ENCODE data around the gene ASTN1.

ASTN1 gene

DNA sequence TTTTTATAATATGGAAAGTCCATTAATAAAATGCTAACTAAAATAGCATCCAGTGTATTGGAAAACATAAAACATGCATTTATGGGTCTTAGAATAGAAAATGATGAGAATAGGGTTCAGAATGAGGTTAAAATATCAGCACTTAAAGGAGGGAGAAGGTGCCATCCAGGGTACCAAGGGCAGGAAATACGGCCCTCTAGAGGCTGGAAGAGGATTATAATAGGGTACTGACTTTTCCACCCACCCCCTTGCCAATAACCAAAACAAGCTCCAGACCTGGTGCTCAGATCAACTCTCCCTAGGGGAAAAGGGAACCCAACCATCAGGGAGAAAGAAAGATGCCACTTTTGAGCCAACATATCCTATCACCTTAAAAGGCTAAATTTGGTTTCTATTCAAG, 26.7 kb downstream of the ASTN1 start:
- H3K9me3 ChIP-seq (replicated peaks in 1 of 2; ENCODE audit: control insufficient read depth in 2 of 2, insufficient read depth in 1 of 2, low read depth in 1 of 2, low read length in 2 of 2): no peaks in the 10 kb centered on the region
- H3K4me1 ChIP-seq (ENCODE audit: control insufficient read depth in 2 of 2, insufficient read depth in 1 of 2, low read depth in 1 of 2, low read length in 2 of 2): peaks cover 0 to under 1% of the 10 kb centered on the region in 2 donors
- no peaks in the 10 kb centered on the region for H3K36me3 ChIP-seq (replicated peaks in 1 of 2; ENCODE audit: control insufficient read depth in 2 of 2, insufficient read depth in 2 of 2, low read length in 2 of 2)
- H3K18ac ChIP-seq (ENCODE audit: low read length): no peak overlapping the region
- H2AK5ac ChIP-seq (ENCODE audit: low read depth, low read length): no peak overlapping the region
- H3K79me1 ChIP-seq (ENCODE audit: low read depth, low read length): no peaks in the 10 kb centered on the region
- H2BK15ac ChIP-seq (ENCODE audit: low read length): no peak overlapping the region
- no peak overlapping the region for H3K4me3 ChIP-seq (ENCODE audit: low read length in 2 of 2)
- H3K23ac ChIP-seq (ENCODE audit: low read depth, low read length, poor library complexity): no peak overlapping the region
- no peak for DNase-seq (ENCODE audit: low spot score)
- no peak overlapping the region for H3K9ac ChIP-seq (ENCODE audit: low read depth, low read length, poor library complexity)
- WGBS, 2 donors (ENCODE audit: extremely low coverage in 2 of 2, insufficient read length in 2 of 2, insufficient replicate concordance in 1 of 2): no CpG with 5 or more reads among the region's 1 CpG
- H4K91ac ChIP-seq (ENCODE audit: low read depth, low read length, poor library complexity): no peak overlapping the region
- no peak overlapping the region for H2AFZ ChIP-seq (ENCODE audit: low read length)
- H2BK120ac ChIP-seq (ENCODE audit: low read depth, low read length): no peak overlapping the region
- no peak overlapping the region for H2BK5ac ChIP-seq (ENCODE audit: low read length)
- no peak overlapping the region for H3K14ac ChIP-seq (ENCODE audit: low read length)
- no peak overlapping the region for H2BK12ac ChIP-seq (ENCODE audit: low read length)
- H3K27me3 ChIP-seq (ENCODE audit: control insufficient read depth in 3 of 3, insufficient read depth in 3 of 3, low read depth in 1 of 3, low read length in 3 of 3): no peaks in the 10 kb centered on the region
- no peak overlapping the region for H3K4me2 ChIP-seq (ENCODE audit: insufficient read depth, low read length, poor library complexity, severe bottlenecking)
- H3K4ac ChIP-seq (ENCODE audit: low read length): no peak overlapping the region
- H3K27ac ChIP-seq (replicated peaks; ENCODE audit: low read length): no peak overlapping the region
- no peak overlapping the region for H4K8ac ChIP-seq (ENCODE audit: low read depth, low read length)

DNA sequence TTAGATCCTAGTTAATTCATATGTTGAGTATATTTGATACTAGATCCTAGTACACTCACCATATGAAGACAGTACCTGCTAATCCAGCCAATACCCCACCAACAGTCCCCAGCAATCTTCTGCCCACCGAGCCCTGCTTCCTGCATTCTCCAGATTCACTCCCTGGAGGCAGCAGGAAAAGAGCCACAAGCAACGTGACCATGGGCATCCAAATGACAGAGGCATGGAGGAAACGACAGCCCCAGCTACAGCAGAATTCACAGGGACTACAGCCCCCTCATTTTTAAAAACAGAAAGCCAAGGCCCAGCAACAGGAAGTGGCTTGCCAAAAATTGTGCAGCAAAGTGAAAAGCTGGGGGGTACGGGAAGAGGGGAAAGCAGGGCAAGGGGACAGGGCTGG, 29.3 kb downstream of the ASTN1 start:
- Histone ChIP-seq H3K14ac (ENCODE audit: low read length) (no peak overlapping the region), H4K91ac (ENCODE audit: low read depth, low read length, poor library complexity) (peak overlapping the region; percentile 74), H3K4me2 (ENCODE audit: insufficient read depth, low read length, poor library complexity, severe bottlenecking) (no peak overlapping the region), H2BK120ac (ENCODE audit: low read depth, low read length) (no peak overlapping the region), H4K8ac (ENCODE audit: low read depth, low read length) (no peak overlapping the region), H3K4me3 (ENCODE audit: low read length in 2 of 2) (no peak overlapping the region), H3K4me1 (ENCODE audit: control insufficient read depth in 2 of 2, insufficient read depth in 1 of 2, low read depth in 1 of 2, low read length in 2 of 2) (no peaks in the 10 kb centered on the region), H3K23ac (ENCODE audit: low read depth, low read length, poor library complexity) (no peak overlapping the region), H2AFZ (ENCODE audit: low read length) (no peak overlapping the region), H3K36me3 (replicated peaks in 1 of 2; ENCODE audit: control insufficient read depth in 2 of 2, insufficient read depth in 2 of 2, low read length in 2 of 2) (no peaks in the 10 kb centered on the region), H2BK15ac (ENCODE audit: low read length) (no peak overlapping the region), H3K18ac (ENCODE audit: low read length) (no peak overlapping the region), H3K9me3 (replicated peaks in 1 of 2; ENCODE audit: control insufficient read depth in 2 of 2, insufficient read depth in 1 of 2, low read depth in 1 of 2, low read length in 2 of 2) (no peaks in the 10 kb centered on the region), H3K27ac (replicated peaks; ENCODE audit: low read length) (no peak overlapping the region), H2AK5ac (ENCODE audit: low read depth, low read length) (no peak overlapping the region), H2BK12ac (ENCODE audit: low read length) (no peak overlapping the region), H3K9ac (ENCODE audit: low read depth, low read length, poor library complexity) (no peak overlapping the region), H3K27me3 (ENCODE audit: control insufficient read depth in 3 of 3, insufficient read depth in 3 of 3, low read depth in 1 of 3, low read length in 3 of 3) (no peaks in the 10 kb centered on the region), H3K4ac (ENCODE audit: low read length) (no peak overlapping the region), H2BK5ac (ENCODE audit: low read length) (no peak overlapping the region), H3K79me1 (ENCODE audit: low read depth, low read length) (no peaks in the 10 kb centered on the region)
- no peak for DNase-seq (ENCODE audit: low spot score)
- no CpG with 5 or more reads among the region's 4 CpGs for WGBS, 2 donors (ENCODE audit: extremely low coverage in 2 of 2, insufficient read length in 2 of 2, insufficient replicate concordance in 1 of 2)

DNA sequence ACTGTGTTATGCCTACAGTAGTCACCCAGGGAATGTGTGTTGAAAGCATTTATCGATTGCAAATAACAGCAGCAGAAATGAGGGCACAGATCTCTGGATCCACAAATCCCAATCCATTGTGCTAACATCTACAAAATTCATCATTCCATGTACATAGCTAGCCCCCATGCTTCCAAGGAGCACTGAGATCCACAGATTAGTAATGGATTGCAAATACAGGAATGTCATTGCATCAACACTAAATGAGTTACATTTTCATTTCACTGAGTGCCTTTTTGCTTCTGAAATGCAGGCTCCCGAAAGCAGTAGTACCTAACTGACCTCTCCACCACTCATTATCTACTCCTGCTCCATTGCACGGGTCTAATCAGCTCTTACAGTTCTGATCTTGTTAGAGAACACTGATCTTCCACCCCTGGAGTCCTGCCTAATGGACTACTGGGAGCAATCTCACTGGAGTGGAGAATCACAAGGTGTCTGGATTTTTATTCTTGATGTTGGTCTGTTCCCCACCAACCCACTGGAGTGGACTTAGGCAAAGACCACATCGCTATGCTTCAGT, 30.5 kb downstream of the ASTN1 start:
- Histone ChIP-seq H2BK15ac (ENCODE audit: low read length) (no peak overlapping the region), H4K91ac (ENCODE audit: low read depth, low read length, poor library complexity) (no peak overlapping the region), H3K14ac (ENCODE audit: low read length) (no peak overlapping the region), H3K18ac (ENCODE audit: low read length) (no peak overlapping the region), H3K79me1 (ENCODE audit: low read depth, low read length) (no peaks in the 10 kb centered on the region), H4K8ac (ENCODE audit: low read depth, low read length) (no peak overlapping the region), H3K4ac (ENCODE audit: low read length) (no peak overlapping the region), H3K27ac (replicated peaks; ENCODE audit: low read length) (no peak overlapping the region), H3K4me3 (ENCODE audit: low read length in 2 of 2) (no peak overlapping the region), H2AFZ (ENCODE audit: low read length) (no peak overlapping the region), H3K4me1 (ENCODE audit: control insufficient read depth in 2 of 2, insufficient read depth in 1 of 2, low read depth in 1 of 2, low read length in 2 of 2) (no peaks in the 10 kb centered on the region), H3K9ac (ENCODE audit: low read depth, low read length, poor library complexity) (no peak overlapping the region), H2BK120ac (ENCODE audit: low read depth, low read length) (no peak overlapping the region), H3K27me3 (ENCODE audit: control insufficient read depth in 3 of 3, insufficient read depth in 3 of 3, low read depth in 1 of 3, low read length in 3 of 3) (no peaks in the 10 kb centered on the region), H3K4me2 (ENCODE audit: insufficient read depth, low read length, poor library complexity, severe bottlenecking) (no peak overlapping the region), H3K9me3 (replicated peaks in 1 of 2; ENCODE audit: control insufficient read depth in 2 of 2, insufficient read depth in 1 of 2, low read depth in 1 of 2, low read length in 2 of 2) (no peaks in the 10 kb centered on the region), H2BK12ac (ENCODE audit: low read length) (no peak overlapping the region), H2AK5ac (ENCODE audit: low read depth, low read length) (no peak overlapping the region), H3K23ac (ENCODE audit: low read depth, low read length, poor library complexity) (no peak overlapping the region), H3K36me3 (replicated peaks in 1 of 2; ENCODE audit: control insufficient read depth in 2 of 2, insufficient read depth in 2 of 2, low read length in 2 of 2) (no peaks in the 10 kb centered on the region), H2BK5ac (ENCODE audit: low read length) (no peak overlapping the region)
- DNase-seq (ENCODE audit: low spot score): no peak
- no CpG with 5 or more reads among the region's 4 CpGs for WGBS, 2 donors (ENCODE audit: extremely low coverage in 2 of 2, insufficient read length in 2 of 2, insufficient replicate concordance in 1 of 2)

DNA sequence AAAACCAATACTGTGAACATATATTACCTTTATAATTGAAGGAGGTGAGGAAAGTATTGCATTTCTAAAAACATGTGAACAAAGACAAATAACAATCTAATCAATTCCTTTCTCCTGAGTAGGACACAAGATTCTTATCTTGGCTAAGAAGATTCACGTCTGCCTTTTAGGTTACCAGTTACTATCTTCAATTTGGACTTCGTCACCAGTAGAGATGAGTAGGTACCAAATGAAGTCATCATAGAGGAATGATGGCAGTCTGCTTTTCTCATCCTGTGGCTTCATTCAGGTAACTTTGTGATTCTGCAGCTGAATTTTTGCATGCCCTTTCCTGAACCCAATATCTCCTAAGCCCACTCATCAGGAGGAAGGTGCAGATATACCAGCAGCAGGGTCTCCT, 32.4 kb downstream of the ASTN1 start:
- H3K27me3 ChIP-seq (ENCODE audit: control insufficient read depth in 3 of 3, insufficient read depth in 3 of 3, low read depth in 1 of 3, low read length in 3 of 3): no peaks in the 10 kb centered on the region
- no peaks in the 10 kb centered on the region for H3K79me1 ChIP-seq (ENCODE audit: low read depth, low read length)
- H3K18ac ChIP-seq (ENCODE audit: low read length): no peak overlapping the region
- no peak overlapping the region for H3K4me3 ChIP-seq (ENCODE audit: low read length in 2 of 2)
- H3K4ac ChIP-seq (ENCODE audit: low read length): no peak overlapping the region
- no peak overlapping the region for H2BK120ac ChIP-seq (ENCODE audit: low read depth, low read length)
- no peaks in the 10 kb centered on the region for H3K4me1 ChIP-seq (ENCODE audit: control insufficient read depth in 2 of 2, insufficient read depth in 1 of 2, low read depth in 1 of 2, low read length in 2 of 2)
- H2BK15ac ChIP-seq (ENCODE audit: low read length): no peak overlapping the region
- no peak overlapping the region for H2BK5ac ChIP-seq (ENCODE audit: low read length)
- H2BK12ac ChIP-seq (ENCODE audit: low read length): no peak overlapping the region
- H3K9me3 ChIP-seq (replicated peaks in 1 of 2; ENCODE audit: control insufficient read depth in 2 of 2, insufficient read depth in 1 of 2, low read depth in 1 of 2, low read length in 2 of 2): no peaks in the 10 kb centered on the region
- no peak for DNase-seq (ENCODE audit: low spot score)
- no CpG with 5 or more reads among the region's 2 CpGs for WGBS, 2 donors (ENCODE audit: extremely low coverage in 2 of 2, insufficient read length in 2 of 2, insufficient replicate concordance in 1 of 2)
- H2AFZ ChIP-seq (ENCODE audit: low read length): no peak overlapping the region
- no peak overlapping the region for H3K23ac ChIP-seq (ENCODE audit: low read depth, low read length, poor library complexity)
- H3K14ac ChIP-seq (ENCODE audit: low read length): no peak overlapping the region
- H3K4me2 ChIP-seq (ENCODE audit: insufficient read depth, low read length, poor library complexity, severe bottlenecking): no peak overlapping the region
- no peak overlapping the region for H4K91ac ChIP-seq (ENCODE audit: low read depth, low read length, poor library complexity)
- no peak overlapping the region for H4K8ac ChIP-seq (ENCODE audit: low read depth, low read length)
- no peaks in the 10 kb centered on the region for H3K36me3 ChIP-seq (replicated peaks in 1 of 2; ENCODE audit: control insufficient read depth in 2 of 2, insufficient read depth in 2 of 2, low read length in 2 of 2)
- no peak overlapping the region for H3K27ac ChIP-seq (replicated peaks; ENCODE audit: low read length)
- no peak overlapping the region for H3K9ac ChIP-seq (ENCODE audit: low read depth, low read length, poor library complexity)
- no peak overlapping the region for H2AK5ac ChIP-seq (ENCODE audit: low read depth, low read length)
